ENCODE results near the gene CDKL5.

The CDKL5 gene

GRCh38 chrX:18698737-18699650 lies 273.6 kb downstream of the CDKL5 start:
- H3K36me3 Mint-ChIP-seq (ENCODE audit: low read depth): no peaks in the 10 kb centered on the region
- TF ChIP-seq CTCF (IDR thresholded peaks at IDR 0.05; ENCODE audit: unreplicated experiment in 3 of 3): no peak
- H3K27ac Mint-ChIP-seq: no peak overlapping the region
- no peaks in the 10 kb centered on the region for H3K27me3 Mint-ChIP-seq (ENCODE audit: low read depth)
- H3K4me3 Mint-ChIP-seq: no peak overlapping the region
- peaks cover 8% of the 10 kb centered on the region for H3K4me1 Mint-ChIP-seq
- H3K9me3 Mint-ChIP-seq: peaks cover 18% of the 10 kb centered on the region

GRCh38 chrX:18701621-18702361 lies 276.4 kb downstream of the CDKL5 start:
- Mint-ChIP-seq H3K27ac (no peak overlapping the region), H3K27me3 (ENCODE audit: low read depth) (no peaks in the 10 kb centered on the region), H3K4me1 (peaks cover 8% of the 10 kb centered on the region)

DNA sequence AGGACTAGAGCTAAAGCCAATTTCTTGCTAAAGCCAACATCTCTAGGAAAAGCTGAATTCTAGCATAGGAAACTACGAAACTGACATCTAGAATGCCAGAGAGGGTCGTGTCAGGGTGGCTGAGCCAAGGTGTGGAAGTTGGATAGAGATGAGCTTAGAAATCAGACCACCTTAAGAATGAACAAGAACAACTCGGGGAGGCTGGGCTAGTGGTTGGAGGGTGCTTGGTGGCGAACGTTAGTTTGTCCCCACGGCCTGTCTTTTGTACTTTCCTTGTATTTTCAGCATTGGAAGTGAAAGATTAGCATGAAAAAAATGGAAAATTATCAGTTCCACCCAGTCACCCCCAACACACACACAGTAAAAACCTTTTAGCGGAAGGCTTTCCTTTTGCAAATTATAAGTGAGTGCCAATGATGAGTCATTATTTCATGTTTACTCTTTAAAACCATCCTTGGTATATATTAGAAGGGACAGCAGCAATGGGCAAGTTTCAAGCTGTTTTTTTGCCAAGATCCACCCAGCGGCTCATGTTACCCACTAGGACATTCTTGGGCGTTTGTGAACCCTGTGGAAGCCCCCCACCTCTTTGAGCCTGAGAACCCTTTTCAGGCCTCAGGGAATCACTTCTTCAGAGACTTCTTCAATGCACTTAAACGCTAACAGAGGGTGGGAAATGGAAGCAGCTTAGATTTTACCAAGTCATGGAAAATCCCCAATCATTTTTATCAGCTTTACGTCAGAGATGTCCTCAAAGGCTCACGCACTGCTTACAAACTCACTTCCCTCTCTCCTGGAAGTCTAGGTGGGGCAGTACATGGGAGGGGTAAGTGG lies 277.2 kb downstream of the CDKL5 start:
- no peaks in the 10 kb centered on the region for H3K36me3 Mint-ChIP-seq (ENCODE audit: low read depth)
- H3K27ac Mint-ChIP-seq: no peak overlapping the region
- TF ChIP-seq CTCF (IDR thresholded peaks at IDR 0.05; ENCODE audit: unreplicated experiment in 3 of 3): no peak
- H3K4me3 Mint-ChIP-seq: no peak overlapping the region
- H3K27me3 Mint-ChIP-seq (ENCODE audit: low read depth): no peaks in the 10 kb centered on the region
- peaks cover 12% of the 10 kb centered on the region for H3K4me1 Mint-ChIP-seq
- H3K9me3 Mint-ChIP-seq: peaks cover 5% of the 10 kb centered on the region

More at GRCh38 chrX:18701621-18702361, 276.4 kb downstream of the CDKL5 start:
- peaks cover 8% of the 10 kb centered on the region for H3K9me3 Mint-ChIP-seq
- TF ChIP-seq CTCF (IDR thresholded peaks at IDR 0.05; ENCODE audit: unreplicated experiment in 3 of 3): no peak
- H3K4me3 Mint-ChIP-seq: no peak overlapping the region
- no peaks in the 10 kb centered on the region for H3K36me3 Mint-ChIP-seq (ENCODE audit: low read depth)
